Mesenchymal stem cell (in vitro differentiated cells and primary cell): Measurements from ENCODE around the gene PTPRN2.
"Not testable (repeated sequence)": the region's sequence is repeated elsewhere in the genome, so short reads cannot be mapped to it uniquely, and the experiment has no call there.

Source experiments
- DNase-seq: peaks from one replicate; pipeline ENCODE4 v3.0.0-alpha.2; 2013
- H2AFZ ChIP-seq: one replicate; pipeline ENCODE4 v1.6.1; 2013; ENCODE audit warnings: low read depth, mild to moderate bottlenecking, control low read depth, inconsistent platforms, low read length, moderate library complexity
- H2AK5ac ChIP-seq: 2 replicates; pipeline ENCODE4 v1.6.1; 2013; ENCODE audit warnings: low read length, moderate library complexity, mild to moderate bottlenecking, inconsistent platforms; ENCODE audit not compliant: severe bottlenecking
- H2BK120ac ChIP-seq: one replicate; pipeline ENCODE4 v1.6.1; 2013; ENCODE audit warnings: low read depth, mild to moderate bottlenecking, inconsistent platforms, low read length, moderate library complexity
- H2BK12ac ChIP-seq, 2 experiments: one replicate each; pipeline ENCODE4 v1.6.1; 2013; ENCODE audit warnings: inconsistent platforms in 2 of 2, low read length in 2 of 2, mild to moderate bottlenecking in 2 of 2, moderate library complexity in 2 of 2, control low read depth in 1 of 2
- H2BK15ac ChIP-seq: one replicate; pipeline ENCODE4 v1.6.1; 2013; ENCODE audit warnings: mild to moderate bottlenecking, low read depth, inconsistent platforms; ENCODE audit not compliant: poor library complexity, severe bottlenecking
- H2BK5ac ChIP-seq: 2 replicates; pipeline ENCODE4 v1.6.1; 2013; ENCODE audit warnings: low read depth, mild to moderate bottlenecking, low read length, control low read depth, inconsistent platforms; ENCODE audit not compliant: poor library complexity, severe bottlenecking
- H3K14ac ChIP-seq, 2 experiments: one replicate each; pipeline ENCODE4 v1.6.1; 2013; ENCODE audit warnings: inconsistent platforms in 2 of 2, low read length in 2 of 2, control low read depth in 1 of 2, mild to moderate bottlenecking in 1 of 2, moderate library complexity in 1 of 2
- H3K18ac ChIP-seq, 2 experiments: one replicate each; pipeline ENCODE4 v1.6.1; 2013; ENCODE audit warnings: inconsistent platforms in 2 of 2, low read length in 2 of 2, control low read depth in 1 of 2, low read depth in 1 of 2, mild to moderate bottlenecking in 1 of 2
- H3K23ac ChIP-seq, 2 experiments: one replicate each; pipeline ENCODE4 v1.6.1; 2013; ENCODE audit warnings: inconsistent platforms in 2 of 2, low read length in 2 of 2, mild to moderate bottlenecking in 2 of 2, moderate library complexity in 2 of 2, control low read depth in 1 of 2
- H3K27ac ChIP-seq: 2 replicates; pipeline ENCODE4 v1.5.1; 2013; ENCODE audit warnings: mild to moderate bottlenecking, moderate library complexity, low read length, control low read depth, inconsistent platforms; ENCODE audit not compliant: poor library complexity, severe bottlenecking
- H3K27me3 ChIP-seq, 2 experiments: 2 replicates each; pipeline versions ENCODE4 v1.6.1 to v1.7.0; 2013; ENCODE audit warnings: low read length in 2 of 2, mild to moderate bottlenecking in 2 of 2, moderate library complexity in 2 of 2, control low read depth in 1 of 2, inconsistent platforms in 1 of 2; ENCODE audit not compliant: control insufficient read depth in 1 of 2, insufficient read depth in 1 of 2
- H3K36me3 ChIP-seq, 2 experiments: 2 replicates each; pipeline versions ENCODE4 v1.6.1 to v1.7.0; 2013; ENCODE audit warnings: low read length in 2 of 2, control low read depth in 1 of 2, inconsistent platforms in 1 of 2, low read depth in 1 of 2, mild to moderate bottlenecking in 1 of 2; ENCODE audit not compliant: insufficient read depth in 2 of 2, control insufficient read depth in 1 of 2
- H3K4ac ChIP-seq, 2 experiments: one replicate each; pipeline ENCODE4 v1.6.1; 2013; ENCODE audit warnings: inconsistent platforms in 2 of 2, low read length in 2 of 2, mild to moderate bottlenecking in 2 of 2, moderate library complexity in 2 of 2, control low read depth in 1 of 2, low read depth in 1 of 2
- H3K4me1 ChIP-seq: 2 replicates; pipeline ENCODE4 v1.6.1; 2013; ENCODE audit warnings: low read depth, low read length, control low read depth; ENCODE audit not compliant: control insufficient read depth, insufficient read depth
- H3K4me2 ChIP-seq: 2 replicates; pipeline ENCODE4 v1.6.1; 2013; ENCODE audit warnings: low read length, mild to moderate bottlenecking, inconsistent platforms; ENCODE audit not compliant: poor library complexity, severe bottlenecking
- H3K4me3 ChIP-seq, 2 experiments: 2 replicates each; pipeline versions ENCODE4 v1.5.1 to v1.7.0; 2013; ENCODE audit warnings: low read length in 2 of 2, mild to moderate bottlenecking in 2 of 2, control low read depth in 1 of 2, low read depth in 1 of 2; ENCODE audit not compliant: insufficient read depth in 1 of 2
- H3K79me1 ChIP-seq: replicated peaks from 2 replicates; pipeline ENCODE4 v1.6.1; 2013; ENCODE audit warnings: mild to moderate bottlenecking, control low read depth, low read length, inconsistent platforms; ENCODE audit not compliant: poor library complexity, severe bottlenecking
- H3K9ac ChIP-seq: 2 replicates; pipeline ENCODE4 v1.7.0; 2013; ENCODE audit warnings: mild to moderate bottlenecking, low read length, moderate library complexity
- H3K9me3 ChIP-seq: 2 replicates; pipeline ENCODE4 v1.7.0; 2013; ENCODE audit warnings: mild to moderate bottlenecking, low read length; ENCODE audit not compliant: control insufficient read depth
- H4K8ac ChIP-seq: one replicate; pipeline ENCODE4 v1.6.1; 2013; ENCODE audit warnings: inconsistent platforms, mild to moderate bottlenecking, low read length, moderate library complexity
- H4K91ac ChIP-seq: one replicate; pipeline ENCODE4 v1.6.1; 2013; ENCODE audit warnings: mild to moderate bottlenecking, low read length, inconsistent platforms
- WGBS: methylation state at CpG from one replicate; pipeline ENCODE4 v1.1.7; 2013; ENCODE audit warnings: mixed read lengths; 5-methylcytosine and 5-hydroxymethylcytosine counted together

Gene PTPRN2

DNA sequence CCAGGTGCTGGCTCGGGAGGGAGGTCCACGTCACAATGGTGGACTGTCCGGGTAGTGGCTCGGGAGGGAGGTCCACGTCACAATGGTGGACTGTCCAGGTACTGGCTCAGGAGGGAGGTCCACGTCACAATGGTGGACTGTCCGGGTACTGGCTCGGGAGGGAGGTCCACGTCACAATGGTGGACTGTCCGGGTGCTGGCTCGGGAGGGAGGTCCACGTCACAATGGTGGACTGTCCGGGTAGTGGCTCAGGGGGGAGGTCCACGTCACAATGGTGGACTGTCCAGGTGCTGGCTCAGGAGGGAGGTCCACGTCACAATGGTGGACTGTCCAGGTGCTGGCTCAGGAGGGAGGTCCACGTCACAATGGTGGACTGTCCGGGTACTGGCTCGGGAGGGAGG, 65.8 kb downstream of the PTPRN2 start:
- H3K79me1 ChIP-seq, H3K14ac ChIP-seq, H3K9me3 ChIP-seq, H3K36me3 ChIP-seq, H3K27ac ChIP-seq, H4K91ac ChIP-seq, H3K4me3 ChIP-seq, H2BK15ac ChIP-seq, H2AFZ ChIP-seq, H3K27me3 ChIP-seq, H3K4me2 ChIP-seq, DNase-seq, H3K23ac ChIP-seq, H3K4me1 ChIP-seq, H2BK12ac ChIP-seq, H2AK5ac ChIP-seq, H2BK120ac ChIP-seq, H2BK5ac ChIP-seq, H3K4ac ChIP-seq, H3K9ac ChIP-seq, H4K8ac ChIP-seq, H3K18ac ChIP-seq: not testable (repeated sequence)
- 87% methylated on average over 8 of the region's 18 CpGs for WGBS

DNA sequence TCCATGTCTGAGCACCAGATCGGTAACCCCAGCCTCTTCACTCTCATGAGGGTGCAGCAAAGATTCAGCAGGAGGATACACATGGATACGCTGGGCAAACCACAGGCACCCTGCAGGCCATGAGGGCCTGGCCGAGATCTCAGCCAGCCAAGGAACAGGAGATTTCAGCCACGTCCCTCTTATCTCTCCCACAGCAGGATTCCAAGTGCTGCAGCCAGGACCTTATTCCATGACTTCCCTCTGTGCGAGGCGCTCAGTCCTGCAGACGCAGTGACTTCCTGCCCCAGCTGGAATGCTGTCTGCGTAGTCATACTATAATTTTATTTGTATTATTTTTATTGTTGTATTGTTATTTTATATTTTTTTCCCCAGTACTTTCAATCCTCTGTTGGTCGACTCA, 66.8 kb downstream of the PTPRN2 start:
- Histone ChIP-seq H2AK5ac (no peak overlapping the region), H3K27ac (no peak overlapping the region), H3K4me2 (no peak overlapping the region), H2BK120ac (no peak overlapping the region), H3K18ac (no peak overlapping the region), H3K9me3 (peaks cover 6% of the 10 kb centered on the region), H4K91ac (no peak overlapping the region), H4K8ac (no peak overlapping the region), H2BK12ac (no peak overlapping the region), H3K36me3 (no peaks in the 10 kb centered on the region), H3K14ac (no peak overlapping the region), H3K4me1 (no peaks in the 10 kb centered on the region), H3K23ac (no peak overlapping the region), H3K4me3 (no peak overlapping the region), H3K4ac (no peak overlapping the region), H2AFZ (no peak overlapping the region), H2BK5ac (no peak overlapping the region), H3K79me1 (no peaks in the 10 kb centered on the region), H3K9ac (no peak overlapping the region), H3K27me3 (no peaks in the 10 kb centered on the region), H2BK15ac (no peak overlapping the region)
- DNase-seq, result no peak
- WGBS, result 78% methylated on average over 7 of the region's 9 CpGs

DNA sequence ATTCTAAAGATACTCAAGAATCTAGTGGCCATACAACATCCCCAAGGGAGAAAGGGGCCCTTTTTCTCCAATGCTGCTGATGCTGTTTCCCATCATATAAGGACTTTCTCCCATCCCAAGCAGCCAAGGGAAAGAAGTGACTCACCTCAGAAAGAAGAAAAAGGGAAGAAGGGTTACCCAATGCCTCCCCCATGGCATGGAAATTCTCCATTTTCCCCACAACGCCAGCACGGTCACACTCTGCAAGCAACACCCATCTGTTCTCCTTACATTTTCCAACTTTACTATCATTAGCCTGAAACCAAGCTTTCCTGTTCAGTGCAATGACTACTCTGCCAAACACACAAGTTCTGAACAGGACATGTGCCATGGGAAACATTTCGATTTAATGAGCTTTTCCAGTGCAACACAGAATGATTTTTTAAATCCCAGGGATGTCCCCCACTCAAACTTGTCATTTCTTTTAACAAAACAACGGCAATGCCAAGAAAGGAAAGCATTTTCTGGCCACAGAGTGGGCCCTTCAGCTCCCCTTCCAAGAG, 67.9 kb downstream of the PTPRN2 start:
- Histone ChIP-seq H2AK5ac (no peak overlapping the region), H2BK120ac (no peak overlapping the region), H3K4ac (no peak overlapping the region), H2BK12ac (no peak overlapping the region), H3K18ac (no peak overlapping the region), H3K9ac (no peak overlapping the region), H3K79me1 (no peaks in the 10 kb centered on the region), H3K4me2 (no peak overlapping the region), H3K36me3 (no peaks in the 10 kb centered on the region), H3K9me3 (peaks cover 6% of the 10 kb centered on the region), H2BK5ac (no peak overlapping the region), H4K91ac (no peak overlapping the region), H3K27ac (no peak overlapping the region), H3K27me3 (no peaks in the 10 kb centered on the region), H3K4me1 (no peaks in the 10 kb centered on the region), H2AFZ (no peak overlapping the region), H2BK15ac (no peak overlapping the region), H3K14ac (no peak overlapping the region), H3K23ac (no peak overlapping the region), H4K8ac (no peak overlapping the region), H3K4me3 (no peak overlapping the region)
- 53% methylated on average over 4 of the region's 4 CpGs for WGBS
- no peak for DNase-seq

DNA sequence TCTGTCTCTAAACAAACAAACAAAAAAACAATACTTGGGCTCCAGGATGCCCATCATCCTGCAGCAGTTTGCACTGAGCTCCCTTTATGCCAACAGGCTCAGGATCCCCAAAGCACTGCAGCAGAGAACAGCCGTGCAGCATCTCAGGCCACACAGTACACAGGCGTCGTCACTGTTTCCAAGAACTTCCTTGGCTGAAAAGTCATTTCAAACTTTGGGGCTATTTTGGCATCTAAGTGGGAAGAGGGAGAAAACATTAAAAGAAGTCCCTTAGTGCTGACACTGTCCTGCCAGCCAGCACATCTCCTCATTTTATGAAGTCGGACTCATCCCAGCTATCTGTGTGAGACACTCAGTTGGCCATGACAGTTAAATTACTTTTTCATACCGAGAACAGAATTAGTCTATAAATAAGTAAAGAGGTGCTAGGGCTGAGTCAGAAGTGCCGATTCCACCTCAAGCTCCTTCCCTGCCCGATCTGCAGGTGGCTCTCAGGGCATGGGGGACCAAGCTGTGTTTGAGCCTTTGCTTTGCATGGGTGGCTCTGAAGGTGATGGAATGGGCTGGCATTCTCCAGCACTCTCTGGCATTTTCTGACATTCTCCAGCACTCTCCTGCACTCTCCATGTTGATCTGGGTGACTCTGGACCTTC, 68.5 kb downstream of the PTPRN2 start:
- WGBS, result 75% methylated on average over 5 of the region's 7 CpGs
- no peak overlapping the region for H4K8ac ChIP-seq
- no peak overlapping the region for H3K23ac ChIP-seq
- H3K4me2 ChIP-seq, result no peak overlapping the region
- H3K4me1 ChIP-seq, result no peaks in the 10 kb centered on the region
- H3K9me3 ChIP-seq, result peaks cover 10% of the 10 kb centered on the region
- no peak overlapping the region for H2AK5ac ChIP-seq
- no peak overlapping the region for H2BK5ac ChIP-seq
- H4K91ac ChIP-seq, result no peak overlapping the region
- no peak overlapping the region for H3K27ac ChIP-seq
- H3K9ac ChIP-seq, result no peak overlapping the region
- no peak overlapping the region for H3K4me3 ChIP-seq
- H2BK15ac ChIP-seq, result no peak overlapping the region
- no peak overlapping the region for H3K4ac ChIP-seq
- no peak overlapping the region for H2AFZ ChIP-seq
- H2BK12ac ChIP-seq, result no peak overlapping the region
- no peaks in the 10 kb centered on the region for H3K27me3 ChIP-seq
- no peak overlapping the region for H3K14ac ChIP-seq
- no peak for DNase-seq
- H3K36me3 ChIP-seq, result no peaks in the 10 kb centered on the region
- H3K18ac ChIP-seq, result no peak overlapping the region
- no peaks in the 10 kb centered on the region for H3K79me1 ChIP-seq
- H2BK120ac ChIP-seq, result no peak overlapping the region
